ENCODE results near the gene RAX. TPM values are rescaled to one million over a fixed set of nuclear protein-coding genes. Genes with fewer than 3 reads are reported as not detected.

RAX gene
- total and polyA plus RNA-seq, 8 donors: 0.05 TPM; not detected in 7

Other genes with a start within 250 kb of the RAX start
- gene SEC11C, start 133.6 kb downstream of the RAX start, total RNA-seq: 10 to 100 TPM in 4 of 5 donors, 1 to 10 TPM in 1; 3.1 to 53.6 (median 41.7) TPM
- gene SEC11C, start 133.6 kb downstream of the RAX start, polyA plus RNA-seq: 10 to 100 TPM; 52.0 to 83.2 (median 62.4) TPM
- gene GRP, start 53.3 kb downstream of the RAX start, total RNA-seq: 1 to 10 TPM in 2 of 5 donors, not detected in 3; 2.4 to 3.2 TPM
- under 1 TPM in 2 of 3 donors, not detected in 1; 0.60 to 0.68 TPM for gene GRP, start 53.3 kb downstream of the RAX start, polyA plus RNA-seq
- gene CPLX4, start 45.2 kb upstream of the RAX start, total RNA-seq: not detected
- not detected for gene CPLX4, start 45.2 kb upstream of the RAX start, polyA plus RNA-seq
- 100 to 1,000 TPM in 1 of 5 donors, 10 to 100 TPM in 4; 13.9 to 258 (median 44.2) TPM for gene LMAN1, start 85.8 kb upstream of the RAX start, total RNA-seq
- gene LMAN1, start 85.8 kb upstream of the RAX start, polyA plus RNA-seq: 10 to 100 TPM in 2 of 3 donors, 1 to 10 TPM in 1; 9.9 to 17.1 (median 14.6) TPM

All from stomach (tissue), 8 donors.